Heart left ventricle (tissue), 16 donors: ENCODE results near the gene MAMDC2. TPM values are rescaled to one million over a fixed set of nuclear protein-coding genes. Genes with fewer than 3 reads are reported as not detected.

Experiments used
- ATAC-seq, 4 donors: fragments of 200-7000 bp; cut with Tn5 transposase; one replicate each; pipeline ENCODE4 v1.9.1; 2020 to 2022; ENCODE audit warnings: moderate library complexity in 4 of 4, mild to moderate bottlenecking in 3 of 4, moderate number of reproducible peaks in 1 of 4
- DNase-seq, 5 donors: peaks; one replicate each; pipeline ENCODE4 v3.0.0-alpha.2; 2020
- H3K27ac ChIP-seq, 12 donors: fragments of 200-600 bp; sonication (generic) in 4 of 12; one replicate each; pipeline versions ENCODE4 v1.5.0 to v1.8.0; 2016 to 2022; ENCODE audit warnings: mild to moderate bottlenecking in 2 of 12
- H3K27me3 ChIP-seq, 9 donors: fragments of 200-600 bp; sonication (generic) in 2 of 9; one replicate each; pipeline versions ENCODE4 v1.5.1 to v1.8.0; 2016 to 2022; ENCODE audit warnings: mild to moderate bottlenecking in 3 of 9
- H3K36me3 ChIP-seq, 9 donors: fragments of 200-600 bp; sonication (generic) in 2 of 9; one replicate each; pipeline versions ENCODE4 v1.5.0 to v1.8.0; 2018 to 2022; ENCODE audit warnings: mild to moderate bottlenecking in 2 of 9
- H3K4me1 ChIP-seq, 12 donors: fragments of 200-600 bp; sonication (generic) in 4 of 12; one replicate each; pipeline versions ENCODE4 v1.5.0 to v1.8.0; 2016 to 2022; ENCODE audit warnings: mild to moderate bottlenecking in 3 of 12
- H3K4me3 ChIP-seq, 12 donors: fragments of 200-600 bp; sonication (generic) in 4 of 12; one replicate each; pipeline versions ENCODE4 v1.5.0 to v1.8.0; 2017 to 2022; ENCODE audit warnings: mild to moderate bottlenecking in 9 of 12, moderate library complexity in 4 of 12
- H3K9me3 ChIP-seq, 12 donors: fragments of 200-600 bp; sonication (generic) in 4 of 12; one replicate each; pipeline versions ENCODE4 v1.5.0 to v1.8.0; 2016 to 2022; ENCODE audit warnings: mild to moderate bottlenecking in 1 of 12
- POLR2A ChIP-seq, 2 donors: fragments of 450-650 bp; IDR thresholded peaks; one replicate each; pipeline ENCODE4 v1.6.1; 2017; ENCODE audit warnings: antibody characterized with exemption in 2 of 2, mild to moderate bottlenecking in 2 of 2, moderate library complexity in 2 of 2
- WGBS, 4 donors: extraction: QIAGEN DNeasy Blood & Tissue Kit in 2 of 4; methylation state at CpG; one replicate each; pipeline versions ENCODE4 v1.1.5 to v1.1.7; 2013 to 2018; 5-methylcytosine and 5-hydroxymethylcytosine counted together
- intact Hi-C, 10 donors: fragments of 100-400 bp; cut with DNase I; formaldehyde crosslinking; loops; one replicate each; pipeline versions ENCODE4 v1.11.1 to v1.14.2; 2022
- polyA plus RNA-seq, 2 donors: library from polyadenylated mRNA; stranded (reverse); fragments of 200-250 nt; gene quantifications; one replicate each; pipeline ENCODE4 v1.2.3, GENCODE V29; 2013
- total RNA-seq, 9 donors: library from RNA; depleted of rRNA in 2 of 9; stranded (reverse); fragments of >200 nt in 2 of 9; fragmentation: NEBNext Ultra II Directional in 3 of 9; extraction: Animal tissue kit (Norgen Biotek cat#: 25700) in 3 of 9; gene quantifications; one replicate each; pipeline versions ENCODE4 v1.1.0 to v1.2.4, GENCODE V29; 2016 to 2023
- TF ChIP-seq, protein P1 (sequence below), 12 donors: fragments of 200-600 bp; sonication (generic) in 4 of 12; IDR thresholded peaks; one replicate each; pipeline versions ENCODE4 v1.5.0 to v1.8.0; 2018 to 2022; ENCODE audit warnings: antibody characterized with exemption in 12 of 12, mild to moderate bottlenecking in 5 of 12
- donor health status: ischemic (EF 13 %, LVEDD 7.1; RV severe dilation, severe dysfunction).
- donor health status: healthy with polysubstance abuse.
- donor health status: DM: no; HTN: yes; CAD: no.
- donor health status: DM: no; HTN: no; CAD: no.
- donor health status: ischemic (EF 25% LVEDD 6.9; RV normal size, moderate dysfunction).
- donor health status: ischemic (EF 25% LVEDD 5.7; RV mildly dilated, moderate dysfunction).
- donor health status: healthy.
- donor health status: DM: yes; HTN: yes; CAD: no.
- donor health status: ischemic (EF 35%, LVEDD 5.7; RV mildly dilated, moderate dysfunction).
- donor health status: nonischemic (EF 11% LVEDD 7.7; RV severe dilation, severe dysfunction).
- donor health status: DM: yes; HTN: yes; CAD: no.
- donor health status: PGD.
- donor health status: ischemic (EF 29% LVEDD 5.4; RV normal size, mild dysfunction).
- donor health status: nonischemic (EF 23%, LVEDD 6.1; RV moderate dilation, normal function).

MAMDC2 gene
- total and polyA plus RNA-seq, 11 donors: 2.5 to 23.9 (median 5.1) TPM

DNA sequence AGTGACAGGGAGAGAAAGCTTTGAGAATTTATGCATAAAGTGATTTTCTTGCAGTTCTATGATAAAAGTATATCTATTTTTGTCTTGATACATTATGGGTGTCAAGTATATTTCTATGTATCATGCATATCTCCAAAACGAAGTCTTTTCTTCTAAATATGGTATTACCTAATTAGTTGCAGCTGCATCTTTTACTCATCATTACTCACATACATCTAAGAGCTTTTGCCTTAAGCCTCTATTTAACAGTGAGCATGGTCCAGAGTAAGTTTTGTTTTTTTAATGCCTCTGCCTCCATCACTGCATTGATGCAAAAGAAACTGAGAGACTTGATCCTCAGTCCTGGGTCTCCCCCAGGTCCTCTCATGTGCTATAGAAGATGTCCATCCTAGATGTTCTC, 175.1 kb downstream of the MAMDC2 start:
- DNase-seq: no peak
- H3K4me3 ChIP-seq: no peak overlapping the region
- 44 to 82% (median 72%) methylated on average over 1 of the region's 1 CpG for WGBS, 4 donors
- TF ChIP-seq, protein P1, sequence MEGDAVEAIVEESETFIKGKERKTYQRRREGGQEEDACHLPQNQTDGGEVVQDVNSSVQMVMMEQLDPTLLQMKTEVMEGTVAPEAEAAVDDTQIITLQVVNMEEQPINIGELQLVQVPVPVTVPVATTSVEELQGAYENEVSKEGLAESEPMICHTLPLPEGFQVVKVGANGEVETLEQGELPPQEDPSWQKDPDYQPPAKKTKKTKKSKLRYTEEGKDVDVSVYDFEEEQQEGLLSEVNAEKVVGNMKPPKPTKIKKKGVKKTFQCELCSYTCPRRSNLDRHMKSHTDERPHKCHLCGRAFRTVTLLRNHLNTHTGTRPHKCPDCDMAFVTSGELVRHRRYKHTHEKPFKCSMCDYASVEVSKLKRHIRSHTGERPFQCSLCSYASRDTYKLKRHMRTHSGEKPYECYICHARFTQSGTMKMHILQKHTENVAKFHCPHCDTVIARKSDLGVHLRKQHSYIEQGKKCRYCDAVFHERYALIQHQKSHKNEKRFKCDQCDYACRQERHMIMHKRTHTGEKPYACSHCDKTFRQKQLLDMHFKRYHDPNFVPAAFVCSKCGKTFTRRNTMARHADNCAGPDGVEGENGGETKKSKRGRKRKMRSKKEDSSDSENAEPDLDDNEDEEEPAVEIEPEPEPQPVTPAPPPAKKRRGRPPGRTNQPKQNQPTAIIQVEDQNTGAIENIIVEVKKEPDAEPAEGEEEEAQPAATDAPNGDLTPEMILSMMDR (IDR thresholded peaks at IDR 0.05): no peak
- no peak for TF ChIP-seq POLR2A (IDR thresholded peaks at IDR 0.05)
- H3K27ac ChIP-seq: no peak overlapping the region
- H3K9me3 ChIP-seq: no peaks in the 10 kb centered on the region
- H3K27me3 ChIP-seq: no peaks in the 10 kb centered on the region
- no peaks in the 10 kb centered on the region for H3K4me1 ChIP-seq
- intact Hi-C loops: no loop called here
- peaks cover 0 to 26% (median 3%) of the 10 kb centered on the region in 9 donors for H3K36me3 ChIP-seq
- ATAC-seq: no peak

DNA sequence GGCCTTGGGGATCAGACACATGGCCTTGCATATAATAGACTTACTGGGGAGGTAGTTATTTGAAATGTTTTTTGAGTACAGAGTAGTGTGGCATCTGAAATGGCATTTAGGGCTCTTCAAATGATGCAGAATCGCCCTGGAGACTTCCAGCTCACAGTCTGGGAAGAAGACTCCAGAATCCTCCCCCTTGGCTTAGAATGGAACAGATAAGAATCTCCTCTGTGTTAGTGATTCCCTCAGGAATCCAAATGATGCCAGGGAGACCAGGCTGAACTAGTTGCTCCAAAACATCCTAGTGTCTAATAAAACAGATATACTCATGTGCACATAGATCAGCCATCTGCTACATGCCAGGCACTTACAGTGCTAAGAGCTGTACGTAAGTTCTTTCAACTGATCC, 176.6 kb downstream of the MAMDC2 start:
- Histone ChIP-seq H3K36me3 (peaks cover 0 to 23% (median 0%) of the 10 kb centered on the region in 9 donors), H3K27ac (no peak overlapping the region), H3K4me3 (no peak overlapping the region), H3K9me3 (no peaks in the 10 kb centered on the region), H3K4me1 (no peaks in the 10 kb centered on the region), H3K27me3 (no peaks in the 10 kb centered on the region)
- WGBS, 4 donors: 89 to 98% (median 96%) methylated on average over 2 of the region's 2 CpGs
- intact Hi-C loops: loop anchor here in 4 of 10 donors (10.0 kb wide), 5 partner anchors 85 to 245 kb away; no protein-coding TSS in a partner anchor
- no peak for ATAC-seq
- TF ChIP-seq POLR2A (IDR thresholded peaks at IDR 0.05): no peak
- TF ChIP-seq, protein P1 (IDR thresholded peaks at IDR 0.05): no peak
- DNase-seq: no peak

GRCh38 chr9:70222354-70222753, 178.7 kb downstream of the MAMDC2 start:
- Histone ChIP-seq H3K36me3 (peaks cover 0 to 38% (median 0%) of the 10 kb centered on the region in 9 donors), H3K4me3 (no peak overlapping the region), H3K4me1 (no peaks in the 10 kb centered on the region), H3K9me3 (no peaks in the 10 kb centered on the region), H3K27ac (no peak overlapping the region), H3K27me3 (no peaks in the 10 kb centered on the region)
- DNase-seq: no peak
- 81 to 89% (median 86%) methylated on average over 1 of the region's 1 CpG for WGBS, 4 donors
- intact Hi-C loops: loop anchor here in 4 of 10 donors (10.0 kb wide), 5 partner anchors 88 to 248 kb away; no protein-coding TSS in a partner anchor
- no peak for ATAC-seq
- TF ChIP-seq POLR2A (IDR thresholded peaks at IDR 0.05): no peak
- TF ChIP-seq, protein P1 (IDR thresholded peaks at IDR 0.05): no peak

DNA sequence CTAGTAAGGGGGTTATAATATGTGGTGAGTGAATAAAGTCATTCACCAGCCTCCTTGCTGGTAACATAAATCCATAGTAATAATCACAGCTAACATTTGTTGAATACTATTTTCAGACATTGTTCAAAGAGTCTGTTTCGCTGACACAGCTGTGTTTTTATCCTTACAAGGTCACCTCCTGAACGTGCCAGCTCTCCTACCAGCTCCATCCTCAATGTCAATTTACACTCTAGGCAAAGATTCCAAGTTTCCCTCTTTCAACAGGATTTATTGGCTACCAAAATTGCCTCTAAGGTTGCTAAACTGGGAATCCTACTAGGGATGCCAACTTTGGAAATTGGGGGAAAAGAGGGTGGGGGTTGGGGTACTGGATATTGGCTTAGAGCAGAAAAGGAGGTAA, 184.5 kb downstream of the MAMDC2 start:
- Histone ChIP-seq H3K9me3 (no peaks in the 10 kb centered on the region), H3K27ac (peak overlapping the region in 3 of 12 donors; percentile 6 to 43 (median 13)), H3K4me3 (no peak overlapping the region), H3K4me1 (peaks cover 0 to 17% (median 9%) of the 10 kb centered on the region in 12 donors), H3K36me3 (peaks cover 0 to 15% (median 0%) of the 10 kb centered on the region in 9 donors), H3K27me3 (no peaks in the 10 kb centered on the region)
- DNase-seq: no peak
- no peak for ATAC-seq
- intact Hi-C loops: loop anchor here in 6 of 10 donors (2.0 to 10.0 kb wide), 9 partner anchors 93 to 257 kb away; no protein-coding TSS in a partner anchor
- 40 to 68% (median 54%) methylated on average over 2 of the region's 2 CpGs for WGBS, 4 donors
- TF ChIP-seq POLR2A (IDR thresholded peaks at IDR 0.05): no peak
- TF ChIP-seq, protein P1 (IDR thresholded peaks at IDR 0.05): no peak
